Myocyte (in vitro differentiated cells): ENCODE results near the gene EXOSC5. TPM values are rescaled to one million over a fixed set of nuclear protein-coding genes. Genes with fewer than 3 reads are reported as not detected.
"Not testable (repeated sequence)": the region's sequence is repeated elsewhere in the genome, so short reads cannot be mapped to it uniquely, and the experiment has no call there.

Experiments used
- DNase-seq: peaks from one replicate; pipeline ENCODE4 v3.0.0-alpha.2; 2012; ENCODE audit warnings: low read depth
- total RNA-seq: library from RNA; depleted of rRNA; stranded (reverse); fragments of >200 nt; gene quantifications from 2 replicates; pipeline ENCODE4 v1.2.3, GENCODE V29; 2014

The EXOSC5 gene
- total RNA-seq, 1 donor from 2014 or later = 22.2 TPM

- no peak for DNase-seq
These were observed 25.6 kb downstream of the EXOSC5 start for GRCh38 chr19:41371541-41371940.

GRCh38 chr19:41371119-41371518 is 26.0 kb downstream of the EXOSC5 start:
- DNase-seq = not testable (repeated sequence)

- no peak for DNase-seq
These were observed 27.4 kb downstream of the EXOSC5 start for GRCh38 chr19:41369769-41370168.

- DNase-seq = no peak
These were observed 29.3 kb downstream of the EXOSC5 start for GRCh38 chr19:41367848-41368301.

GRCh38 chr19:41366089-41366488 is 31.1 kb downstream of the EXOSC5 start:
- DNase-seq = no peak

- DNase-seq = no peak
These were observed 32.4 kb downstream of the EXOSC5 start for GRCh38 chr19:41364524-41365391.

GRCh38 chr19:41363753-41364523 is 33.2 kb downstream of the EXOSC5 start, which contains the start of gene B9D2:
TSS of gene B9D2 (minus strand) at chr19:41364149. CDS start at chr19:41363519, 630 bp downstream.
- peak; percentile 99 for DNase-seq

- DNase-seq = no peak
These were observed 33.8 kb downstream of the EXOSC5 start for GRCh38 chr19:41363371-41363752.

GRCh38 chr19:41362143-41362847 is 34.9 kb downstream of the EXOSC5 start:
- DNase-seq = no peak

- no peak for DNase-seq
These were observed 37.4 kb downstream of the EXOSC5 start for GRCh38 chr19:41359741-41360140.

GRCh38 chr19:41357746-41358145 is 39.4 kb downstream of the EXOSC5 start:
- DNase-seq = no peak

- DNase-seq = no peak
These were observed 40.0 kb downstream of the EXOSC5 start for GRCh38 chr19:41356984-41357739.

- no peak for DNase-seq
These were observed 41.4 kb downstream of the EXOSC5 start for GRCh38 chr19:41355802-41356201.

GRCh38 chr19:41355035-41355434 is 42.1 kb downstream of the EXOSC5 start:
- no peak for DNase-seq

- DNase-seq = no peak
These were observed 42.7 kb downstream of the EXOSC5 start for GRCh38 chr19:41354343-41354953.

GRCh38 chr19:41353466-41354342 is 43.5 kb downstream of the EXOSC5 start, which contains the start of gene TGFB1:
TSS of gene TGFB1 (minus strand) at chr19:41353922. CDS start at chr19:41353044, 878 bp downstream.
- peak; percentile 87 for DNase-seq

GRCh38 chr19:41352609-41353465 is 44.3 kb downstream of the EXOSC5 start:
- peak; percentile 67 for DNase-seq

GRCh38 chr19:41352279-41352608 is 44.9 kb downstream of the EXOSC5 start:
- no peak for DNase-seq
